Stimulated activated naive CD8-positive, alpha-beta T cell treated with anti-CD3 and anti-CD28 coated beads, Interleukin-15, Interleukin-2, amounts not matched to agents 100 ng/mL and 50 ng/mL, for 24 hours (primary cell): Measurements from ENCODE around the gene FAM181B.
"Not testable (repeated sequence)": the region's sequence is repeated elsewhere in the genome, so short reads cannot be mapped to it uniquely, and the experiment has no call there.

Experiments
- H3K27ac Mint-ChIP-seq: one replicate; pipeline ENCODE4 v1.8.0; 2021; ENCODE audit warnings: mild to moderate bottlenecking, mixed read lengths
- H3K27me3 Mint-ChIP-seq: one replicate; pipeline ENCODE4 v1.8.0; 2021; ENCODE audit warnings: mixed read lengths
- H3K36me3 Mint-ChIP-seq: one replicate; pipeline ENCODE4 v1.8.0; 2021; ENCODE audit warnings: low read depth, mixed read lengths
- H3K4me1 Mint-ChIP-seq: one replicate; pipeline ENCODE4 v1.8.0; 2021; ENCODE audit warnings: low read depth, mixed read lengths
- H3K4me3 Mint-ChIP-seq: one replicate; pipeline ENCODE4 v1.8.0; 2021; ENCODE audit warnings: mild to moderate bottlenecking, mixed read lengths
- H3K9me3 Mint-ChIP-seq: one replicate; pipeline ENCODE4 v1.8.0; 2021; ENCODE audit warnings: mixed read lengths

The FAM181B gene

DNA sequence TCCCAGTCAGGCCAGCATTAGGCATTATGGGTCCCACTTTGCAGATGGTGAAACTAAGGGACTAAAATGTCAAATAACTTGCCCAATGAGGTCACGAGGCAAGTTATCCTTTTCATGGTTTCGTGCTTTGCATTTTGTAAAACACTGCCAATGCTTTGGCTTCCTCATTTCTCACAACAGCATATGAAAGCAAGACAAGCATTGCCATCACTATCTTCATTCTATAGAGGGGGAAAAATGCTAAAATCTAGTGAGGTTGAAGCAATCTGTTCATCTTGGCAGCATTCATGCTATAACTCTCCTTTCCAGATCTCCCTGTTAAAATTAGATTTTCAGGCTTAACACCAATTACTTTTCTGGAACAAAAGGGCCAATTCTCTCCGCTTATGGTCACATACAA, 14.8 kb downstream of the FAM181B start:
- H3K4me1 Mint-ChIP-seq, result no peaks in the 10 kb centered on the region
- no peak overlapping the region for H3K4me3 Mint-ChIP-seq
- H3K36me3 Mint-ChIP-seq, result no peaks in the 10 kb centered on the region
- H3K27me3 Mint-ChIP-seq, result peaks cover 3% of the 10 kb centered on the region
- H3K9me3 Mint-ChIP-seq, result no peaks in the 10 kb centered on the region
- H3K27ac Mint-ChIP-seq, result no peak overlapping the region

DNA sequence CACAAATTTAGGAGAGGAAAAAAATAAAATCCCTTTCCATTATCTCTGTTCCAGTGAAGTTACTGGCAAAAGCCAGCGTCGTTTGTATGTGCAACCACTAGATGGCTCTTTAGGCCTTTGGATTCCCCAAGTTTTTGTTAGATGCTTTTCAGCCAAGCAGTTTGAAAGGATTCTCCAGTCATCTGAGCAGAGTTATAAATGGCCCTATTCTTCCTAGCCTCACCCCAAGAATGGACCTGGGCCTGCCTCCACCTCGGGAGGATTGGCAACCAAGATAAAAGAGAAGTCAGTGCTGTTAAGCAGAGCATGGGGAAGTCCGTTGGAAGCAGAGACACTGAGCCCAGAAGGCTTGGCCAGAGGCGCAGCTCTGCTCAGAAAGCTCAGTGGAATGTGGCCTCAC, 15.4 kb downstream of the FAM181B start:
- Mint-ChIP-seq H3K27me3 (peaks cover 3% of the 10 kb centered on the region), H3K27ac (no peak overlapping the region), H3K9me3 (no peaks in the 10 kb centered on the region), H3K4me3 (no peak overlapping the region), H3K36me3 (no peaks in the 10 kb centered on the region), H3K4me1 (no peaks in the 10 kb centered on the region)

DNA sequence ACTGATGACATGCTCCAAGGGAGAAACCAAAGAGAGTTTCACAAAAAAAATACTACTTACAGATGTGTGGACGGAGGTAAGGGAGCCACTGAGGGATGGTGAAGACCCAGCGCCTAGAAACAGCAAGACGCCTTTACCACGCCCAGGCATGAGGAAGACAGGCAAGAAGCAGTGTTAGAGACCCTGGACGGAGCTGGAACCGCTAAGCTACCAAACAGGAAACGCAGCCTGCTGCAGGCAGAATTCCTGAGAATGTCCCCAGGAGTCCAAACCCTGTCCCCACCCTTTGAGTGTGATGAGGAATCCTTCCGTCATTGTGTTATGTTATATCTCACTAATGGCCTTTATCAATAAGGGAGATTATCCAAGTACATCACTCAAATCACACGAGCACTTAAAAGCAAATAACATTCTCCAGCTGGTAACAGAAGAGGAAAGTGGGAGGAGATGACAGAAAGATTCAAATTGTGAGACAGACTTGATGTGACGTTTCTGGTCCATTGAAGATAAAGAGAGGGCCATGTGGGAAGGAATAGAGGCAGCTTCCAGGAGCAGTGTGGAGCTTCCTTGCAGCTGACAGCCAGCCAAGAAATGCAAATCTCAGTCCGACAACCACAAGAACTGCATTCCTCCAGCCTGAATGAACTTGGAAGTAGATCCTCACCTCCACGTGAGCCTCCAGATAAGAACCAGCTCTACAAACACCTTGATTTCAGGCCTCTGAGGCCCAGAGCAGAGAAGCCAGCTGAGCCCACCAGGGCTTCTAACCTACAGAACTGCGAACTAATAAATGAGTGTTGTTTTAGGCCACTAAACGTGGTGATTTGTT, 19.1 kb downstream of the FAM181B start:
- H3K36me3 Mint-ChIP-seq, result no peaks in the 10 kb centered on the region
- no peak overlapping the region for H3K27ac Mint-ChIP-seq
- H3K9me3 Mint-ChIP-seq, result no peaks in the 10 kb centered on the region
- H3K27me3 Mint-ChIP-seq, result peaks cover 3% of the 10 kb centered on the region
- H3K4me1 Mint-ChIP-seq, result no peaks in the 10 kb centered on the region
- no peak overlapping the region for H3K4me3 Mint-ChIP-seq

DNA sequence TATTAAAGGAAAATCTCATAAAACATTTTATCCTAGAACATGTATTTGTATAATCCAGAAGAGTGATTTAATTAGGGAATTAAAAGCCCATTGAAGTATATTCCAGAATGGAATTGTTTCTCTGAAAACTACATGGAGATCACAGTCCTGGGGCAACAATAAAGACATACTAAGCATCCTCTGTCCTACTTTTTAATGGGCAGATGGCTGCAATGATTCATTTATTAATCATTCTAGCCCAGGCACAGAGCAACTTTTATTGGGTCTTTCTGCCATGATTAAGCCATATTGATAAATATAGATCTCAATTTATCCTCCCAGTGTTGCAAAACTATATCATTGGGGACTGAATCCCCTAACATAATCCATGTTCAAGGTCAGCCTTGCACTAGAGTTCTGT, 22.0 kb downstream of the FAM181B start:
- H3K36me3 Mint-ChIP-seq, result no peaks in the 10 kb centered on the region
- no peaks in the 10 kb centered on the region for H3K4me1 Mint-ChIP-seq
- peaks cover 3% of the 10 kb centered on the region for H3K27me3 Mint-ChIP-seq
- H3K27ac Mint-ChIP-seq, result no peak overlapping the region
- H3K4me3 Mint-ChIP-seq, result no peak overlapping the region
- no peaks in the 10 kb centered on the region for H3K9me3 Mint-ChIP-seq

- no peaks in the 10 kb centered on the region for H3K9me3 Mint-ChIP-seq
- no peaks in the 10 kb centered on the region for H3K4me1 Mint-ChIP-seq
Measured at GRCh38 chr11:82703796-82704195, 29.9 kb downstream of the FAM181B start.

GRCh38 chr11:82703226-82703625, 30.4 kb downstream of the FAM181B start:
- H3K27me3 Mint-ChIP-seq, result peaks cover 8% of the 10 kb centered on the region
- H3K4me1 Mint-ChIP-seq, result no peaks in the 10 kb centered on the region
- H3K36me3 Mint-ChIP-seq, result no peaks in the 10 kb centered on the region
- H3K9me3 Mint-ChIP-seq, result no peaks in the 10 kb centered on the region
- no peak overlapping the region for H3K27ac Mint-ChIP-seq
- no peak overlapping the region for H3K4me3 Mint-ChIP-seq

More at GRCh38 chr11:82703796-82704195, 29.9 kb downstream of the FAM181B start:
- Mint-ChIP-seq H3K27me3 (peaks cover 8% of the 10 kb centered on the region), H3K27ac (no peak overlapping the region), H3K36me3 (no peaks in the 10 kb centered on the region), H3K4me3 (no peak overlapping the region)

- H3K4me3 Mint-ChIP-seq, result no peak overlapping the region
- no peaks in the 10 kb centered on the region for H3K9me3 Mint-ChIP-seq
- no peaks in the 10 kb centered on the region for H3K4me1 Mint-ChIP-seq
- H3K36me3 Mint-ChIP-seq, result no peaks in the 10 kb centered on the region
- no peak overlapping the region for H3K27ac Mint-ChIP-seq
- peaks cover 4% of the 10 kb centered on the region for H3K27me3 Mint-ChIP-seq
Measured at GRCh38 chr11:82701847-82702520, 31.7 kb downstream of the FAM181B start.

DNA sequence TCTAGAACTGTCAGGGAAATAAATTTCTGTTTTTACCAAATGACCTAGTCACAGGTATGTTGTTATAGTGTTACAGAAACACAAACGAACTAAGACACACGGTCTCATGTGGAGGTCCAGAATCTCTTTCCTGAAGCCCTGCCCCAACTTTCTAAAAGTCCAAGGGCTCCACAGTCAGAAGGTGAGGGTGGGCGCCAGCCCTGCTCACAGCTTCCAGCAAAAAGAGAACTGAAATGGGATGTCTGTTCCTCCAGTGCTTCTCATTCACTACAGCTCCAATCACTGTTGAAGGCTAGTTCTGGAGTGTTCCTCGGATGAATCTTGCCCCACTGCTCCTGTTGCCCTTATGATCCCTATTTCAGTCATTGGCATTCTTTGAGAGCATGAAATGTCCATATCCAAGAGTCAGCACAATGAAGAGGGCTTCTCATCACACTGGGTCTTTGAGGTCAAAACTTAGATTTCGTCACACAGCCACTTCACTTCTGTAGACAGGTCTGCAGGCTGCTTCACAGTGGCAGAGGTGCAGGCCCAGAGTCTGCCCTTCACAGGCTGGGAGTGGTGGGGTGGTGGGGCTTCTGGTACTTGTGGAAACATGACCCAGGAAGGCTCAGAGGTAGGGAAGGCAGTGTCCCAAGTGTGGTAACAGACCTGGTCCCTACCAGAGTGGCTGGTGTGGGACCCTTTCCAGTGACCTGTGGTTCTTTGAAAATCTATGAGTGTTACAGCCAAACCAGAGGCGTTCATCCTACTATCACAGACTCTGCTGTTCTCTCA, 34.9 kb downstream of the FAM181B start:
- Mint-ChIP-seq H3K4me1 (no peaks in the 10 kb centered on the region), H3K4me3 (no peak overlapping the region), H3K36me3 (no peaks in the 10 kb centered on the region), H3K27me3 (no peaks in the 10 kb centered on the region), H3K27ac (no peak overlapping the region), H3K9me3 (no peaks in the 10 kb centered on the region)

GRCh38 chr11:82692981-82693380, 40.7 kb downstream of the FAM181B start:
- Mint-ChIP-seq H3K4me1 (no peaks in the 10 kb centered on the region), H3K27me3 (peaks cover 6% of the 10 kb centered on the region), H3K4me3 (no peak overlapping the region), H3K9me3 (no peaks in the 10 kb centered on the region), H3K36me3 (no peaks in the 10 kb centered on the region), H3K27ac (no peak overlapping the region)

DNA sequence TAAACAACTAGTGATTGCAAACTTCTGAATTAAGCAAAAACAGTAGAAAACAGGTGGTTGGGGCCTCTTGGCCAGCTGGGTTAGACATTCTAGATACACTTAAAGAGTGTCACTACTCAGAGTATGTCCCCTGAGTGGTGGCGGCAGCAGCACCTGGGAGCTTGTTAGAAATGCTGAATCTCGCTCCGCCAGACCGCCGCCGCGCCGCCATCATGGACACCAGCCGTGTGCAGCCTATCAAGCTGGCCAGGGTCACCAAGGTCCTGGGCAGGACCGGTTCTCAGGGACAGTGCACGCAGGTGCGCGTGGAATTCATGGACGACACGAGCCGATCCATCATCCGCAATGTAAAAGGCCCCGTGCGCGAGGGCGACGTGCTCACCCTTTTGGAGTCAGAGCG, 44.3 kb downstream of the FAM181B start:
- H3K4me3 Mint-ChIP-seq, H3K4me1 Mint-ChIP-seq, H3K9me3 Mint-ChIP-seq, H3K36me3 Mint-ChIP-seq, H3K27ac Mint-ChIP-seq: not testable (repeated sequence)
- H3K27me3 Mint-ChIP-seq, result peaks cover 12% of the 10 kb centered on the region

DNA sequence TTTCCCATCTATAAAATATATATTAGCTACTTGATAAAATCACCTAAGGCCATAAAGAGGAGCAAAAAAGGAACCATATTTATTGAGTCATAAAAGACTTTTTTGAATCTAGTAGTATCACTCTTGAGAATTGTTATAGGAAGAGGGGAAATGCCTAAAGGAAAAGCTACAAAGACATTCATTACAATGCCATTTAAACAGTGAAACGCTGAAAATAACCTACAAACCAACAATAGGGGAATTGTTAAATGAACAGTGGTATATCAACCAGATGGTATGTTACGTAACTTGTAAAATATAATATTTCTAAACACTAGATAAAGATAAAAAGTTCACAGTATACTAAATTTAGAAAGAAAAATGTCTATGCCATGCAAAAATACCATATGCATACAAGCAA, 47.5 kb downstream of the FAM181B start:
- Mint-ChIP-seq H3K4me3 (no peak overlapping the region), H3K27ac (no peak overlapping the region), H3K36me3 (no peaks in the 10 kb centered on the region), H3K4me1 (no peaks in the 10 kb centered on the region), H3K27me3 (peaks cover 20% of the 10 kb centered on the region), H3K9me3 (no peaks in the 10 kb centered on the region)

DNA sequence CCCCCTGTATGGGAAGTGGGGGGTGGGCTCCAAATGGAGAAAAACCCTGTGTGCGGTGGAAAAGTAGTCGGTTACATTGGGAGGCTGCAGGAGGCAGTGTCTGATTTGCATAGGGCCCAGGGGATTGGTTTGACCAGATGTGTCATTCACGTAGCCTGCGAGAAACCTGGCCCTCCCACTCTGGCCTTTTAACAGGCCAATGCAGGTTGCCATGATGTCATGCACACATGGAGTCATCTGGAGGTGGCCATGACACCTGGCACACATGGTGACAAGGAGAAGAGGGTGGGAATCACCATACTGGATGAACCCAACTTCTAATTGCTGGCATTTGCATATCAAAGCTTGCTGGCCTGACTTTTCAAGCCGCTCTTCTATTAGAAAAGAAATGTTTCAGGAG, 50.6 kb downstream of the FAM181B start:
- Mint-ChIP-seq H3K36me3 (no peaks in the 10 kb centered on the region), H3K4me3 (no peak overlapping the region), H3K9me3 (no peaks in the 10 kb centered on the region), H3K27ac (no peak overlapping the region), H3K4me1 (no peaks in the 10 kb centered on the region), H3K27me3 (peaks cover 14% of the 10 kb centered on the region)

- Mint-ChIP-seq H3K27ac (no peak overlapping the region), H3K4me3 (no peak overlapping the region), H3K27me3 (peaks cover 14% of the 10 kb centered on the region), H3K36me3 (no peaks in the 10 kb centered on the region), H3K9me3 (no peaks in the 10 kb centered on the region), H3K4me1 (no peaks in the 10 kb centered on the region)
Measured at GRCh38 chr11:82682003-82682751, 51.5 kb downstream of the FAM181B start.

- H3K4me1 Mint-ChIP-seq, result no peaks in the 10 kb centered on the region
- H3K27me3 Mint-ChIP-seq, result peaks cover 16% of the 10 kb centered on the region
- no peak overlapping the region for H3K4me3 Mint-ChIP-seq
- no peaks in the 10 kb centered on the region for H3K36me3 Mint-ChIP-seq
- no peak overlapping the region for H3K27ac Mint-ChIP-seq
- no peaks in the 10 kb centered on the region for H3K9me3 Mint-ChIP-seq
Measured at GRCh38 chr11:82680252-82680651, 53.4 kb downstream of the FAM181B start.
